HG03139 (cell line): ENCODE measurements around the gene SLC2A4RG.

Experiments used
- ATAC-seq: cut with Tn5 transposase; IDR thresholded peaks from one replicate; pipeline ENCODE4 v1.9.1; 2021; ENCODE audit not compliant: unreplicated experiment

Gene SLC2A4RG

GRCh38 chr20:63698739-63699465 lies 40.7 kb upstream of the SLC2A4RG start:
- ATAC-seq, result no peak

GRCh38 chr20:63699466-63700198 lies 39.9 kb upstream of the SLC2A4RG start:
- no peak for ATAC-seq

- no peak for ATAC-seq
Observed at GRCh38 chr20:63700199-63701050, 39.2 kb upstream of the SLC2A4RG start.

GRCh38 chr20:63701051-63701328 lies 38.6 kb upstream of the SLC2A4RG start:
- no peak for ATAC-seq

GRCh38 chr20:63701329-63702035 lies 38.1 kb upstream of the SLC2A4RG start:
- no peak for ATAC-seq

- no peak for ATAC-seq
Observed at GRCh38 chr20:63702036-63702665, 37.4 kb upstream of the SLC2A4RG start.

GRCh38 chr20:63702751-63703470 lies 36.7 kb upstream of the SLC2A4RG start:
- no peak for ATAC-seq

GRCh38 chr20:63703471-63703975 lies 36.1 kb upstream of the SLC2A4RG start:
- ATAC-seq, result no peak

GRCh38 chr20:63703976-63704748 lies 35.4 kb upstream of the SLC2A4RG start:
- ATAC-seq, result no peak

- ATAC-seq, result no peak
Observed at GRCh38 chr20:63704749-63705117, 34.8 kb upstream of the SLC2A4RG start.

GRCh38 chr20:63705232-63706026 lies 34.1 kb upstream of the SLC2A4RG start:
- no peak for ATAC-seq

- no peak for ATAC-seq
Observed at GRCh38 chr20:63706027-63706695, 33.4 kb upstream of the SLC2A4RG start.

GRCh38 chr20:63706852-63707557 lies 32.6 kb upstream of the SLC2A4RG start:
- ATAC-seq, result peak; percentile 7

- peak; percentile 64 for ATAC-seq
Observed at GRCh38 chr20:63707558-63708300, 31.8 kb upstream of the SLC2A4RG start, which contains the start of the genes ARFRP1 and ZGPAT. TSS of gene ARFRP1 (minus strand) at chr20:63707976. CDS start at chr20:63707091, 885 bp downstream. TSS of gene ZGPAT (plus strand) at chr20:63708039. CDS start at chr20:63708581, 542 bp downstream.

GRCh38 chr20:63708301-63709148 lies 31.1 kb upstream of the SLC2A4RG start:
- peak; percentile 21 for ATAC-seq
